IMR-90 (cell line): Measurements from ENCODE around the gene ATRNL1. TPM values are rescaled to one million over a fixed set of nuclear protein-coding genes. Genes with fewer than 3 reads are reported as not detected.

Experiments
- ATAC-seq: fragments of 200-7000 bp; cut with Tn5 transposase; 2 replicates; pipeline ENCODE4 v1.9.1; 2020; ENCODE audit warnings: low read depth, mild to moderate bottlenecking, moderate library complexity
- BruUV-seq: library from RNA; stranded (reverse); fragments of 400-500 nt; replicated peaks from 2 replicates; lab custom pipeline; 2021; lab: Mats Ljungman, UMichigan
- CTCF ChIA-PET: fragments of 300-600 bp; formaldehyde crosslinking; extraction: SDS; loops from one replicate; lab custom pipeline; 2021; ENCODE audit warnings: antibody characterized with exemption; lab: Yijun Ruan, JAX
- POLR2A ChIA-PET: fragments of 300-600 bp; sonication (Branson Sonifier 250); formaldehyde crosslinking; loops from one replicate; lab custom pipeline; 2022; ENCODE audit warnings: antibody characterized with exemption; ENCODE audit not compliant: unreplicated experiment; lab: Charles Lee
- DNase-seq: peaks from one replicate; pipeline ENCODE4 v3.0.0; 2013
- H2AFZ ChIP-seq: replicated peaks from 2 replicates; pipeline ENCODE3; 2013; ENCODE audit warnings: low read length, mild to moderate bottlenecking; ENCODE audit not compliant: poor library complexity
- H2AK5ac ChIP-seq: 2 replicates; pipeline ENCODE4 v1.6.1; 2013; ENCODE audit warnings: low read depth, low read length, inconsistent platforms
- H2AK9ac ChIP-seq: replicated peaks from 2 replicates; pipeline ENCODE3; 2013; ENCODE audit warnings: mild to moderate bottlenecking, low read depth, low read length, moderate library complexity; ENCODE audit not compliant: poor library complexity
- H2BK120ac ChIP-seq: 2 replicates; pipeline ENCODE4 v1.6.1; 2013; ENCODE audit warnings: low read depth, low read length, inconsistent platforms
- H2BK15ac ChIP-seq: 3 replicates; pipeline ENCODE4 v1.6.1; 2013; ENCODE audit warnings: low read depth, low read length, inconsistent platforms
- H2BK20ac ChIP-seq: 2 replicates; pipeline ENCODE4 v1.6.1; 2013; ENCODE audit warnings: low read depth, mild to moderate bottlenecking, inconsistent platforms, low read length, moderate library complexity
- H2BK5ac ChIP-seq: 2 replicates; pipeline ENCODE4 v1.6.1; 2013; ENCODE audit warnings: mild to moderate bottlenecking, low read depth, low read length, inconsistent platforms; ENCODE audit not compliant: poor library complexity, severe bottlenecking
- H3K14ac ChIP-seq: replicated peaks from 2 replicates; pipeline ENCODE4 v1.6.1; 2013; ENCODE audit warnings: low read depth, low read length, inconsistent platforms
- H3K18ac ChIP-seq: 2 replicates; pipeline ENCODE4 v1.6.1; 2013; ENCODE audit warnings: low read depth, low read length, control low read depth
- H3K23ac ChIP-seq: 2 replicates; pipeline ENCODE4 v1.6.1; 2013; ENCODE audit warnings: low read depth, low read length, inconsistent platforms
- H3K27ac ChIP-seq: 2 replicates; pipeline ENCODE4 v1.5.1; 2013; ENCODE audit warnings: mild to moderate bottlenecking, control low read depth, low read length; ENCODE audit not compliant: insufficient read depth
- H3K27me3 ChIP-seq: 2 replicates; pipeline ENCODE4 v1.6.1; 2013; ENCODE audit warnings: low read length; ENCODE audit not compliant: control insufficient read depth, insufficient read depth
- H3K36me3 ChIP-seq: 2 replicates; pipeline ENCODE4 v1.6.1; 2013; ENCODE audit warnings: low read length, mixed read lengths; ENCODE audit not compliant: control insufficient read depth, insufficient read depth
- H3K4ac ChIP-seq: 2 replicates; pipeline ENCODE4 v1.6.1; 2013; ENCODE audit warnings: low read depth, low read length, inconsistent platforms
- H3K4me1 ChIP-seq: 2 replicates; pipeline ENCODE4 v1.6.1; 2013; ENCODE audit warnings: low read length, mixed read lengths; ENCODE audit not compliant: control insufficient read depth, insufficient read depth
- H3K4me2 ChIP-seq: 2 replicates; pipeline ENCODE4 v1.6.1; 2013; ENCODE audit warnings: low read depth, mild to moderate bottlenecking, control low read depth, low read length, moderate library complexity
- H3K4me3 ChIP-seq: 2 replicates; pipeline ENCODE4 v1.5.1; 2013; ENCODE audit warnings: low read depth, mild to moderate bottlenecking, control low read depth, low read length, moderate library complexity; ENCODE audit not compliant: insufficient read depth
- H3K56ac ChIP-seq: 2 replicates; pipeline ENCODE4 v1.6.1; 2013; ENCODE audit warnings: low read length, inconsistent platforms; ENCODE audit not compliant: insufficient read depth; ENCODE audit errors: extremely low read depth
- H3K79me1 ChIP-seq, 2 experiments: 2 replicates each; pipeline ENCODE4 v1.6.1; 2013; ENCODE audit warnings: low read length in 2 of 2, inconsistent platforms in 1 of 2, low read depth in 1 of 2
- H3K9ac ChIP-seq: 2 replicates; pipeline ENCODE4 v1.6.1; 2013; ENCODE audit warnings: low read depth, low read length, control low read depth
- H3K9me1 ChIP-seq: 2 replicates; pipeline ENCODE4 v1.6.1; 2013; ENCODE audit warnings: low read length, inconsistent platforms; ENCODE audit not compliant: insufficient read depth
- H3K9me3 ChIP-seq: 2 replicates; pipeline ENCODE4 v1.6.1; 2013; ENCODE audit warnings: low read length; ENCODE audit not compliant: control insufficient read depth, insufficient read depth
- H4K20me1 ChIP-seq: 2 replicates; pipeline ENCODE4 v1.6.1; 2013; ENCODE audit warnings: low read length, inconsistent platforms; ENCODE audit not compliant: insufficient read depth
- H4K5ac ChIP-seq: 2 replicates; pipeline ENCODE4 v1.6.1; 2013; ENCODE audit warnings: mild to moderate bottlenecking, low read depth, low read length, control low read depth
- H4K8ac ChIP-seq, 2 experiments: 2 replicates each; pipeline ENCODE4 v1.6.1; 2013; ENCODE audit warnings: low read depth in 2 of 2, low read length in 2 of 2, control low read depth in 1 of 2, inconsistent platforms in 1 of 2
- H4K91ac ChIP-seq: 2 replicates; pipeline ENCODE4 v1.6.1; 2013; ENCODE audit warnings: low read depth, low read length, inconsistent platforms; ENCODE audit not compliant: insufficient read depth
- MAFK ChIP-seq: IDR thresholded peaks from 2 replicates; pipeline ENCODE4 v1.6.1; 2012; ENCODE audit warnings: low read depth, low read length, improper control_type of control experiment
- MAZ ChIP-seq: IDR thresholded peaks from 2 replicates; pipeline ENCODE4 v1.6.1; 2012; ENCODE audit warnings: low read depth, mild to moderate bottlenecking, low read length, improper control_type of control experiment, moderate library complexity, borderline replicate concordance
- SMC3 ChIP-seq: fragments of 150-350 bp; IDR thresholded peaks from 2 replicates; pipeline ENCODE4 v1.6.1; 2016; ENCODE audit warnings: low read depth, mild to moderate bottlenecking, antibody characterized with exemption, low read length, moderate library complexity
- dilution Hi-C: fragments of 300-500 bp; cut with HindIII; formaldehyde crosslinking; loops from one replicate; pipeline ENCODE4 v1.14.3; 2018; ENCODE audit warnings: low sequenced_read_pairs; ENCODE audit not compliant: unreplicated experiment
- in situ Hi-C: fragments of 300-500 bp; cut with MboI; formaldehyde crosslinking; loops from 3 replicates; pipeline ENCODE4 v1.14.3; 2019; ENCODE audit warnings: low sequenced_read_pairs, inconsistent platforms, mixed read lengths
- intact Hi-C: fragments of 100-400 bp; cut with micrococcal nuclease; formaldehyde crosslinking; loops from 2 replicates; pipeline ENCODE4 v1.10.0; 2022
- polyA plus RNA-seq, 3 experiments: library from polyadenylated mRNA; depleted of rRNA; stranded (reverse); fragments of >200 nt; gene quantifications; 2 replicates each; pipeline ENCODE4 v1.2.3, GENCODE V29; 2012; ENCODE audit warnings: low replicate concordance in 1 of 3
- total RNA-seq: library from RNA; depleted of rRNA; stranded (reverse); fragments of >200 nt; gene quantifications from 2 replicates; pipeline ENCODE4 v1.2.3, GENCODE V29; 2012
- TF ChIP-seq, protein P1 (sequence below): conservative IDR thresholded peaks from 2 replicates; pipeline ENCODE4 v1.5.1; 2012; ENCODE audit warnings: mild to moderate bottlenecking, low read depth, low read length, improper control_type of control experiment

Gene ATRNL1
- total and polyA plus RNA-seq, 2 of the 4 experiments (the other 2 are of a cell fraction): 0.18 to 0.19 TPM

- no peak overlapping the region for H2AK9ac ChIP-seq
- H2BK20ac ChIP-seq: no peak overlapping the region
- H4K91ac ChIP-seq: no peak overlapping the region
- H3K9me3 ChIP-seq: no peaks in the 10 kb centered on the region
- ChIA-PET CTCF (no interaction called here), POLR2A (no interaction called here)
- no peak overlapping the region for H3K14ac ChIP-seq
- dilution Hi-C loops (no loop called here), in situ Hi-C loops (loop anchor here (25.0 kb wide), 1 partner anchor 522 kb away; no protein-coding TSS in a partner anchor), intact Hi-C loops (no loop called here)
- no peak overlapping the region for H2AK5ac ChIP-seq
- TF ChIP-seq, protein P1, sequence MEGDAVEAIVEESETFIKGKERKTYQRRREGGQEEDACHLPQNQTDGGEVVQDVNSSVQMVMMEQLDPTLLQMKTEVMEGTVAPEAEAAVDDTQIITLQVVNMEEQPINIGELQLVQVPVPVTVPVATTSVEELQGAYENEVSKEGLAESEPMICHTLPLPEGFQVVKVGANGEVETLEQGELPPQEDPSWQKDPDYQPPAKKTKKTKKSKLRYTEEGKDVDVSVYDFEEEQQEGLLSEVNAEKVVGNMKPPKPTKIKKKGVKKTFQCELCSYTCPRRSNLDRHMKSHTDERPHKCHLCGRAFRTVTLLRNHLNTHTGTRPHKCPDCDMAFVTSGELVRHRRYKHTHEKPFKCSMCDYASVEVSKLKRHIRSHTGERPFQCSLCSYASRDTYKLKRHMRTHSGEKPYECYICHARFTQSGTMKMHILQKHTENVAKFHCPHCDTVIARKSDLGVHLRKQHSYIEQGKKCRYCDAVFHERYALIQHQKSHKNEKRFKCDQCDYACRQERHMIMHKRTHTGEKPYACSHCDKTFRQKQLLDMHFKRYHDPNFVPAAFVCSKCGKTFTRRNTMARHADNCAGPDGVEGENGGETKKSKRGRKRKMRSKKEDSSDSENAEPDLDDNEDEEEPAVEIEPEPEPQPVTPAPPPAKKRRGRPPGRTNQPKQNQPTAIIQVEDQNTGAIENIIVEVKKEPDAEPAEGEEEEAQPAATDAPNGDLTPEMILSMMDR: no peak
- no peak for TF ChIP-seq SMC3
- TF ChIP-seq MAFK: no peak
- TF ChIP-seq MAZ: no peak
- H4K5ac ChIP-seq: no peak overlapping the region
- H3K4me2 ChIP-seq: no peak overlapping the region
- no peak overlapping the region for H4K8ac ChIP-seq
- H3K4ac ChIP-seq: no peak overlapping the region
- H3K18ac ChIP-seq: no peak overlapping the region
- no peaks in the 10 kb centered on the region for H3K36me3 ChIP-seq
- H2BK15ac ChIP-seq: no peak overlapping the region
- no TSS peak for BruUV-seq
- DNase-seq: no peak
- no peak overlapping the region for H3K23ac ChIP-seq
- H3K56ac ChIP-seq: no peak overlapping the region
- H2BK120ac ChIP-seq: no peak overlapping the region
- no peak overlapping the region for H3K9ac ChIP-seq
- H3K27ac ChIP-seq: no peak overlapping the region
- ATAC-seq: no peak
- H3K27me3 ChIP-seq: no peaks in the 10 kb centered on the region
- H2BK5ac ChIP-seq: no peak overlapping the region
- no peak overlapping the region for H3K4me3 ChIP-seq
- no peaks in the 10 kb centered on the region for H4K20me1 ChIP-seq
- H3K4me1 ChIP-seq: no peaks in the 10 kb centered on the region
- H2AFZ ChIP-seq: no peak overlapping the region
- H3K9me1 ChIP-seq: no peaks in the 10 kb centered on the region
- H3K79me1 ChIP-seq: no peaks in the 10 kb centered on the region
Measured at GRCh38 chr10:115409347-115409746, 316.2 kb downstream of the ATRNL1 start.
